DLD1 (cell line): ENCODE results near the gene DRAM1.
"Not testable (repeated sequence)": the region's sequence is repeated elsewhere in the genome, so short reads cannot be mapped to it uniquely, and the experiment has no call there.

Source experiments
- in situ Hi-C: cut with HindIII; loops from 2 replicates; pipeline ENCODE4 v1.10.0; 2017; ENCODE audit warnings: low sequenced_read_pairs

The DRAM1 gene, protein sequence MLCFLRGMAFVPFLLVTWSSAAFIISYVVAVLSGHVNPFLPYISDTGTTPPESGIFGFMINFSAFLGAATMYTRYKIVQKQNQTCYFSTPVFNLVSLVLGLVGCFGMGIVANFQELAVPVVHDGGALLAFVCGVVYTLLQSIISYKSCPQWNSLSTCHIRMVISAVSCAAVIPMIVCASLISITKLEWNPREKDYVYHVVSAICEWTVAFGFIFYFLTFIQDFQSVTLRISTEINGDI

DNA sequence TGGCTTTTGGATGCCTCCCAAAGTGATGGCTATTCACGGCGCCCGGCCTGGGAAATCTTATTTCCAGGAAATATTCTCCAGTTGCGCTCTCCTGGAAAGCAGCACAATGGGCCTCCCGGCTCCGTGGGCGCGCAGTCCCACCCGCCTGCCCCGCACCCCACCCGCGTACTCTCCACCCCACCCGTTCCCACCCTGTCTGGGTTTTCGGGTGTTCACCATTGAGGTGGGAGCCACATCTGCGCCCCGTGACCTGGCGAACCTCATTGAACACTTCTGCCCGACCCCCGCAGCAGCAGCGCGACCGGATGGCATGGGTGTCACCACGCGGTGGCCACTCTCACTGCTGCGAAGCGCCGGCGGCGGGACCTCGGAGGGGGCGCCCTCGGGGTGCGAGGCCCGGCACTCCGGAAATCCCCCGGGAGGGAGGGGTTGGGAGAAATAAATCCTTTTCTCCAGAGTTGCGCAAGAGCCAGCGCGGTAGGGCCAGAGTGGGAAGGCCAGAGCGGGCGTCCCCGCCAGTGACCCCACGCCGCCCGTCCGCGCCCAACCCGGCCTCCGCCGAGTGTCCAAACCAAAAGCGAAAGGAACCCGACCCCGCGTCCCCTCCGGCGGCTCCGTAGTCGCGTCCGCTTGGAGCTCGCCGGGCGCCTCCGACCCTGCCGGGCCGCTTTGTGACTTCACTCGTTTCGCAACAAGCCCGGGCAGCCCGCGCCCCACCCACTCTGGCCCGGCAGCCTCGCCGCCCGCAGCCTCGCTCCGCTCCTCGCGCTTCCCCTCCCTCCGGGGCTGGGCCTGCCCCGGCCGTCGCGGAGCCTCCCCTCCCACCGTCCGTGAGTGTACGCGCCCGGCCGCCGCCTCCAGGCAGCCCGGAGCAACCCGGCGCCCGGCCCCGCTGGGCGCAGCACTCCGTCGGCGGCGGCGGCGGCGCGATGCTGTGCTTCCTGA is at the start of gene DRAM1:
DRAM1 (plus strand) TSS at position 720 of the 945 bp plus-strand sequence; CDS start at position 930, 210 bp downstream.
- in situ Hi-C loops, result no loop called here

DNA sequence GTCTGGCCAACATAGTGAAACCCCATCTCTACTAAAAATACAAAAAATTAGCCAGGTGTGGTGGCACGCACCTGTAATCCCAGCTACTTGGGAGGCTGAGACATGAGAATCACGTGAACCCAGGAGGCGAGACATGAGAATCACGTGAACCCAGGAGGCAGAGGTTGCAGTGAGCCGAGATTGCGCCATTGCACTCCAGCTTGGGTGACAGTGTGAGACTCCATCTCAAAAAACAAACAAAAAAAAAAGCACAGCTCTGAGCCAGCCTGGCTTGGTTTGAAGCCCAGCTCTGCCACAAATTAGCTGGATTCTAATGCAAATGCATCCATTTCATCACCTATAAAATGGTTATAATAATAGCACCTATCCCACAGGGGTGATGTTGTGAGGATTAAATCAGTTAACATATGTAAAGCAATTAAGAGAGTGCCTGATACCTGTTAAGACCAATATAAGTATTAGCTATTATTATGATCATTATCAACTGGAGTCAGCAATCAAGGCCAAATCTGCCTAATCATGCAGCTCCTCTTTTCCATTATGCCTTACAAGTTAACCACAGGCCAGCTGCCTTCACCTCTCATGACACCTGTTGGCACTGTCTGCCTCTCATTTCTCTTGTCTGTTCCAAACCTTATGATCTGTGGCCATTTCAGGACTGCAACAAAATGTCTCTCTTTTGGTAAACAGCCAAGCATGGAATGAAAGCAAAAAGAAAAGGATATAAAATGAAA is 48.8 kb upstream of the DRAM1 start:
- in situ Hi-C loops, result no loop called here

DNA sequence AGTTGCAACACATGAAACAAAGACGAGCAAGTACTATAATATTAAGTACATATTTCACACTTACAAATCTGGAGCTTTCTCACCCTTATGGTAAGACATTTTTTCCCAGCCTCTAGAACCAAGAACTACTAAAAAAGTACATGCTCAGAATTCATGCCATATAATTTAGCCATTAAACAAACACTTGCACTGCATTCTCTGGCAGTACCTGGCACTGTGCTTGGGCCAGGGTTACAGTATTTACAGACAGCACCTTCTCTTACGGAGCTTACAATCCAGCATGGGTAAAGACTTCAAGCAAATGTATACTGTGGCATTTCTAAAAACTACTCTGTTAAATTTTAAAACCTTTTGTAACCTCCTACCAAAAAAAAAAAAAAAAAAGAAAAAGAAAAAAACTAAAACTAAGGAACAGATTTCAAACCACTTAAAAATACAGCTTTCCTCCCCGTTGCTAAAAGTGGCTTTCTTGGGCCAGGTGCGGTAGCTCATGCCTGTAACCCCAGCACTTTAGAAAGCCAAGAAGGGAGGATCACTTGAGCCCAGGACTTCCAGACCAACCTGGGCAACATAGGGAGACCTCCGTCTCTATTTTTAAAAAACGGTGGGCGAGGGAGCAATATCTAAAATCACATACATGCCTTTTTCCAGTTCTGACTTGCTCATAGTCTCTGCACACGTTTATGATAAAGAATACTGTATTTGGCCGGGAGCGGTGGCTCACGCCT is 47.6 kb upstream of the DRAM1 start:
- in situ Hi-C loops, result no loop called here

DNA sequence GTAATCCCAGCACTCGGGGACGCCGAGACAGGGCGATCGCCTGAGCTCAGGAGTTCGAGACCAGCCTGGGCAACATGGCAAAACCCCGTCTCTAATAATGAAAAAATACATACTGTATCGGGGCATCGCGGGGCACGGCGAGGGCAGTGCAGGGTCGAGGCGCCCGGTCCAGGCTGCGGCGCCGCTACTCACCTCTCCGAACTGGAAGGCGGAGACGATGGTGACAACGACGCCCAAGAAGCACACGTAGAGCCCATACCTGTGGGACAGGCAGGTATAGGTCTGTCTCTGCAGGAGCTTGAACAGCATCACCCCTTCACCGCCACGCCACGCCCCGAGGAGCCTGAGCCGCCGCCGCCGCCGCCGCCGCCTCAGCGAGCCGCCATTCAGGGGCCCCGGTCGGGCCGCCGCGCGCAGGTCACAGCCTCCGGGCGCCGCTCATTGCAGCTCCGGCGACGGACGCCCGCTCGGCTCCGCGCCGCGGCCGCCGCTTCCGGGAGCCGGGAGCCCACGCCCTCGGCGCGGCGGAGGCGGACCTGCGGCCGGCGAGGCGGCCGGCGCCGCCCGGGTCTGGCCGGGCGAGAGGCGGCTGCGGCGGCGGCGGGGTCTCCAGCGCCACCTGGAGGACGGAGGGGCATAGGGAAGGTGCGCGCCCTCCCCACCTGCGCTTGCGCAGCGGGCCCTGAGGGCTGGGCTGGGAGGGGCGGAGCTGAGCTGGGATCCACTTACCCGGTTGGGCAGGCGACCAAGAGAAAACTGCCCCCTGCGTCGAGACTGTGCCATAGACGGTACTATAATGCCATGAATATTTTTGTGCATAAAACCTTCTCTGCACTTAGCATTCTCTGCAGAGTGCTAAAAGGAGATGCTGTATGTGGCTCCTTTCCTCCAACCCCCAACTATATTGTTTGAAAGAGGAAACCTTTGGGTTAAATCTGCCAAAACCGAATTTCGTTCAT is 46.7 kb upstream of the DRAM1 start, which contains the start of gene GNPTAB:
GNPTAB (minus strand) TSS at position 593 of the 959 bp plus-strand sequence; CDS start at position 309, 284 bp downstream.
- in situ Hi-C loops, result no loop called here

DNA sequence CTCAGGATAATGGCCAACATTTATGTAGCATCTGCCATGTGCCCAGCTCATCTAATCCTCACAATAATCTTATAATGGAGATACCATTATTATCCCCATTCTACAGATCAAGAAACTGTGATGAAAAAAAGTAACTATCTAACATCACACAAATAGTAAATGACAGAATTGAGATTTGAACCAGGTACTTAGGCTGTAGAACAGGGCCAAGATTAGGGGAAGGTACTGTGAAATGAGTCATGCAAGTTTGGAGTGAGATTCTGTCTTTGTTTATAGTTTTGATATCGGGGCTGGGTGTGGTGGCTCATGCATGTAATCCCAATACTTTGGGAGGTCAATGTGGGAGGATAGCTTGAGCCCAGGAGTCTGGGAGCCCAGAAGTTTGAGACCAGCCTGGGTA is 45.4 kb upstream of the DRAM1 start:
- in situ Hi-C loops, result no loop called here

DNA sequence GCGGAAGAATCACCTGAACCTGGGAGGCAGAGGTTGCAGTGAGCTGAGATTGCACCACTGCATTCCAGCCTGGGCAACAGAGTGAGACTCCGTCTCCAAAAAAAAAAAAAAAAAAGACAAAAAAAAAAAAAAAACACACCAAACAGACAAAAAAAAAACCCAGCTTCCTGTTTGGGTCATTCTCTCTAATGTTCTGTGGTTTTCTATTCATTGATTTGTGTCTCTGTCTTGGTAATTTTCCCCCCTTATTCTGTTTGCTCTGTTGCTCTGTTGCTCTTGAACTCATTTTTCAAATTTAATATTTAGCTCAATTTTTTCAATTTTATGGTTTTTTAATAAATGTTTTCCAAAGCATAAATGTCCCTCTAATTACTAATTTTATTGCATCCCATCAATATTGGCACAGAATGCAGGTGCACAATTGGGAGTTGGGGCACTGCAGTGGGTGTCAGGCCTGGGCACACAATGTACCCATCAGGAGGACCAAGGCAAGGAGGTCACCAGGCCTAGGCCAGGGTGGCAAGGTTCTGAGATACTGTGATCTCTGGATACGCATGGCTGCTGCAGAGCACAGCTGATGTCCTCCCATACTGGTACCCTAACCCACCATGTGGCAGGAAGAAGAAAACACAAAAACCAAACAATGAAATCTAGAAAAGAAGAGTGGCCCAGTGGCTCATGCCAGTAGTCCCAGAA is 38.6 kb upstream of the DRAM1 start:
- in situ Hi-C loops, result no loop called here

DNA sequence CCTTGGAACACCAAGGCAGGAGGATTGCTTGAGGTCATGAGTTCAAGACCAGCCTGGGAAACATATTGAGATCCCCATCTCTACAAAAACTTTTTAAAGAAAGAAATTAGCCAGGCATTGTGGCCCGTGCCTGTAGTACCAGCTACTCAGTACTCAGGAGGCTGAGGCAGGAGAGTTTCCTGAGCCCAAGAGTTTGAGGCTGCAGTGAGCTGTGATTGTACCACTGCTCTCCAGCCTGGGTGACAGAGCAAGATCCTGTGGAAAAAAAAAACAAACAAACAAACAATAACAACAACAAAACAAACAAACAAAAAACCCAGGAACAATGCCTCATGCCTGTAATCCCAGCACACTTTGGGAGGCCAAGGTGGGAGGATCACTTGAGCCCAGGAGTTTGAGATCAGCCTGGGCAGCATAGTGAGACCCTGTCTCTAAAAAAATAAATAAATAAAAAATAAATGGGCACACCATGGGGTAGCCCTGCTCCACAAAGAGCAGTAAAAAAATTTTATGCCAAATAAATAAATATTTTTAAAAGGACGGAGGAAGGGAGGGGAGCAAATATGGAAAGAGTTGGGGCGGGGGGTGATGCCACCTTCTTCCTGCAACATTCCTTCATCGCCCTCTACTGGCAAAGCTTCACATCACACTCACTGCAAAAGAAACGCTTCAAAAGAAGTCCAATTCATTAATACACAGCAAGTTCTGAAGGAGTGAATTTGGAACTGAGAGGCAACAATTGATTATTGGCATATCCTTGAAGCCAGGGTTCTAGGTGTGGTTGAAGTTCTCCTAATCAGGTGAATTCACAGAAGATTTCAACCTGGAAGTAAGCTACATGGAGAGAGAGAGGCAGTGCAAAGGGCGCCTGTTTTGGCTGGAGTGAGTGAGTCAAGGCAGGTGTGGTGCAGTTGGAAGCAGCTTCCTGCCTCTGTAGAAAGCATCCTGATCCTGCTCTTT is 37.8 kb upstream of the DRAM1 start:
- in situ Hi-C loops, result no loop called here

DNA sequence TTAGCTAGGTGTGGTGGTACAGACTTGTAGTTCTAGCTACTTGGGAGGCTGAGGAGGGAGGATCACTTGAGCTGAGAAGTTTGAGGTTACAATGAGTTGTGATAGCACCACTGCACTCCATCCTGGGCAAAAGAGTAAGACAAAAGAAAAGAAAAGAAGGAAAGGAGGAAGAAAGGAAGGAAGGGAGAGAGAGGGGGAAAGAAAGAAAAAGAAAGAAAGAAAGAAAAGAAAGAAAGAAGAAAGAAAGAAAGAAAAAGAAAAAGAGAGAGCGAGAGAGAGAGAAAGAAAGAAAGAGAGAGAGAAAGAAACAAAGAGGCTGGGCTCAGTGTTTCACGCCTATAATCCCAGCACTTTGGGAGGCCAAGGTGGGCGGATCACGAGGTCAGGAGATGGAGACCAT is 36.3 kb upstream of the DRAM1 start:
- in situ Hi-C loops, result no loop called here

DNA sequence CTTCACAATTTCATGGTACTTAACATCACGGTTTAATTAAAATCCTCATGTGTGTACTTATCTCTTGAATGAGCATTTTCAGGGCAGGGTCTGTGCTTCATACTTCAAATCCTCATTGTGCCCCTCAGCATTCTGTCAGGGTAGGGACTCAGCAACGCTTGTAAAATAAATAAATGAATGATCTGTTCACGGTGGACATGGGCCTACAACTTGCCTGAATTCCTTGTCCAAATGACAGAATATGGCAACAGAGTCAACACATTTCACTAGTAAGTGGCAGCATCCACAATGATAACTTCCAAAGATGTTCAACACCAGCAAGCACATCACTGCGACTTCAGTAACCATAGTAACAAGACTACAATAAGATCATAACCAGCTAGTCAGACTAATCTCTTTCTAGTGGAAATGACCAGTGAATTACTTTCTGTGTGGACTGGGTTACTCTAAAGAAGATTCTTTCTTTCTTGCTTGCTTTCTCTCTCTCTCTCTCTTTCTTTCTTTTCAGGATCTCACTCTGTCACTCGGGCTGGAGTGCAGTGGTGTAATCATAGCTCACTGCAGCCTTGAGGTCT is 32.2 kb upstream of the DRAM1 start:
- in situ Hi-C loops, result no loop called here

DNA sequence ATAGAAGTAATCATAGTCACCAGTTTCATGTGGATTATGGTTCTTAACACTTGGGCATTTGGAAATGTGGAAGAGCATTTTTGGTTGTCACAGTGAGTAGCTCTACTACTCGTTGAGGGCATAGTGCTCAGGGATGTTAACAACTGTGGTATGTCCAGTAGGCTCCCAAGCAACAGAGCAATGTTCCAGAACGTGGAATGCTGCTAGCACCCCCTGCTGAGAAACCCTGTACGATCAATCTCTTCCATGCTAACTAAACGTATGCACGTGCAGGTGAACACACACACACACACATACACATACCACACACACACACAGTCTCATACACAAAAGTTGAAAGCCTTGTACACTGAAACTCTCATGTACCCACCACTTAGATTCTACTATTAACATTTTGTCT is 30.1 kb upstream of the DRAM1 start:
- in situ Hi-C loops, result no loop called here

DNA sequence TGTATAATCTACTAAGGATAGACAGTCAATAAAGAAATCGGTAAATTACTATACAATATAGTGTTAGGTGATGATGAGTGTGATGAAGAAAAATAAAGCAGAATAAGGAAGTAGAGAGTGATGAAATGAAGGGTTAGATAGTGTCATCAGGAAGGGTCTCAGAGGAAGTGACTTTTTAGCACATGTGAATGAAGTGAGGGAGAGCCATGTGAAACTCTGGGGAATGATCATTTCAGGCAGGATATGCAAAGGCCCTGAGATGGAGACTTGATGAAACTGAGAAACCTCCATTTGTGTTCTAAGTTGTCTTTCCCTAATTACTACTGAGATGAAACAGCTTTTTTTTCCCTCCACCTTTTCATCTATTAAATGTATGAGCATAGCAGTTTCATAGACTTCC is 27.2 kb upstream of the DRAM1 start:
- in situ Hi-C loops, result no loop called here

DNA sequence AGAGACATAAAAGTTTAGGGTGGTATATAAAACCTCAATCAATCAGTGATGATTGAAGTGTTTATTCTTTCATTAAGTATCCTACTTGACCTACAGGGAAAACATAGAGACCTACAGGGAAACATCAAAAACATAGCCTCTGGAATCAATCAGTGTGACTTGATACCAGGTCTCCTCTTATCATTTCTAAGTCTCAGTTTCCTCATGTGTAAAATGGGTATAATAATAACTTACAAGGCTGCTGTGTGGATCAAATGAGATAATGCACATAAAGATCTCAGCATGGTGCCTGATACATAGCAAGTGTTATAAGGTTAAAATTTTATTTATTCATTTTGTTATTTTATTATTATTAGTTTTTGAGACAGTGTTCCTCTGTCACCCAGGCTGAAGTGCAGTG is 24.4 kb upstream of the DRAM1 start:
- in situ Hi-C loops, result no loop called here

DNA sequence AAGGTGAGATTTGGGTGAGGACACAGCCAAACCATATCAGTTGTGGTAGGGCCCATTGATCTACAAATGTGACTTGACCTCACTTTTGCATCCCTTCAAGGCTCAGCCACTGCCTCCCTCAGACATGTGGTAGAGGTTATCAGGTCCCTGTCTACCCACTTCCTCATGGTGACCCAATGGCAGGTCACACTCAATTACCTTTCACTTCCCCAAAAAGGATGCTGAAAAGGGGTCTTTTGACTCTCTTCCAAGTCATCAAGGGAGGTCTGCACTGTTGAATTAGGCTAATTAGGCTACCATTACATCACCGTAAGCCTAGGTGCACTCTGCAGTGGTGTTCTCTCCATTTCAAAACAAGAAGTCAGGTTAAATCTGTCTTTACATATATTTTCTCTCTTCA is 22.6 kb upstream of the DRAM1 start:
- in situ Hi-C loops, result no loop called here

DNA sequence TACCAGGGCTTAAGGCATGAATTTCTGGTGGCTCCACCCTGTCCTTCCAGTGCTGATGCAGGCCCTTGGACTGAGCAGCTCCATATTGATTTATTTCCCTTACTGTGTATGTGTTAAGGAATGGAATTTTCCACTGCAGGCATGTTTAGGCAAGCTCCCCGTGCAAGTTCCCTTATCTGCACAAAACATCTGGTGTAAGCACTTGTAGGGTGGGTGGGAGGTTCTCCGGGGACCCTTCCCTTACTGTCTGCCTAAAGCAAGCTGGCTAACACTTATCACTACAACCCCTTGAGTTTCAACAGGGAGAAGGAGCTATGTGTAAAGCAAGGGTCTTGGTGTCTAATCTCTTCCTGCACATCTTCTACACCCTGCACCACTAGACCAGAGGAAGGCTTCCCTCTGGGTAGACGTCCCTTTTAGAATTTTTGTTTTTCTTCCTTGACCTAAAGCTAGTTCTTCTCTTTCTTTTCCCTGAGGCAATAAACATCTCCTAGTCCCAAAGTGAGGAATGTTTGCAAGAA is 22.0 kb upstream of the DRAM1 start:
- in situ Hi-C loops, result no loop called here

DNA sequence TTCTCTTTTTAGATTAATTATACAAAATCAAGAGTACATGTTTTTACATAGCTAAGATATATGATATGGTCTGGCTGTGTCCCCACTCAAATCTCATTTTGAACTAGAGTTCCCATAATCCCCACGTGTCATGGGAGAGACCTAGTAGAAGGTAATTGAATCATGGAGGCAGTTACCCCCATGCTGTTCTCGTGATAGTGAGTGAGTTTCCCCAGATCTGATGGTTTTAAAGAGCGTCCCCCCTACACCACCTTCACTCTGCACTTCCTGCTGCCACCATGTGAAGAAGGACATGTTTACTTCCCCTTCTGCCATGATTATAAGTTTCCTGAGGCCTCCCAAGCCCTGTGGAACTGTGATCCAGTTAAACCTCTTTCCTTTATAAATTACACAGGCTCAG is 21.4 kb upstream of the DRAM1 start:
- in situ Hi-C loops, result no loop called here

DNA sequence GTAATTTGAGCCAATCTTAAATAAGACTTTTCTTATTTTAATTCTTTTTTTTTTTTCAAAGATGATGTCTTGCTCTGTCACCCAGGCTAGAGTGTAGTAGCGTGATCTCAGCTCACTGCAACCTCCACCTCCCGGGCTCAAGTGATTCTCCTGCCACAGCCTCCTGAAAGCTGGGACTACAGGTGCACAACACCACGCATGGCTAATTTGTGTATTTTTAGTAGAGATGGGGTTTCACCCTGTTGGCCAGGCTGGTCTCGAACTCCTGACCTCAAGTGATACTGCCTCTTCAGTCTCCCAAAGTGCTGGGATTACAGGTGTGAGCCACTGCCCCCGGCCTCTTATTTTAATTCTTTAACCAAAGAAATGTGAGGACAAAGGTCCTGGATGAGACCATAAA is 20.8 kb upstream of the DRAM1 start:
- in situ Hi-C loops, result not testable (repeated sequence)

DNA sequence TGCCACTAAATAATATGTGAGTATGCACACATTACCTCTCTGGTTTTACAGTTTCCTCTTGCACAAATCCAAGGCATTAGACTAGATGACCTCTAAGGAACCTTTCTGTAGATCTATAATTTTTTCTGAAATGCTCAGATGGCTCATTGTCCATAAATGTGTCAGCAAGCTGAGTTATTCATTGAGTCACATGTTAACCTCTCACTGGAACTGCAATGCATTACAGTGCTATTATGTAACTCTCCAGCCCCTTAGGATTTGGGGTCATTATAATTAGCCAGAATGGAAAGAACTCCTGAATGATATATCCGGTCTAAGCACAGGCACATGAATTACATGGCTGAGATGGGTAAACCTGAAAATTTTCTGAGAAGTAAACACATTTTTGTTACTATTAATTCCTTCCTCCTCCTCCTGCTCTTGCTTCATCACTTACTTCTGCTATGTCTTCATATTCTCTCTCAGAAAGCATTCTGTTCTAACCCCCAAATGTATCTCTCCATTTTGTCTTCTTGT is 20.3 kb upstream of the DRAM1 start:
- in situ Hi-C loops, result no loop called here
